Measurements from ENCODE around the gene FKBP9. TPM values are rescaled to one million over a fixed set of nuclear protein-coding genes. Genes with fewer than 3 reads are reported as not detected.
A peak's percentile ranks its signal among the peaks of the same experiment; 100 is the strongest.
"Not testable (repeated sequence)": the region's sequence is repeated elsewhere in the genome, so short reads cannot be mapped to it uniquely, and the experiment has no call there.

FKBP9 gene
- total RNA-seq, 1 experiment from 2014 or later = 170 TPM

- H3K36me3 ChIP-seq, H3K9me3 ChIP-seq, H3K27me3 ChIP-seq, H3K4me3 ChIP-seq: not testable (repeated sequence)
- peak; percentile 46 for DNase-seq
Observed at GRCh38 chr7:32991068-32991585, 33.9 kb downstream of the FKBP9 start.

- not testable (repeated sequence) for H3K36me3 ChIP-seq, DNase-seq, H3K27me3 ChIP-seq, H3K9me3 ChIP-seq, H3K4me3 ChIP-seq
Observed at GRCh38 chr7:32991975-32992700, 34.9 kb downstream of the FKBP9 start.

GRCh38 chr7:32992750-32993149 lies 35.5 kb downstream of the FKBP9 start:
- not testable (repeated sequence) for DNase-seq, H3K36me3 ChIP-seq, H3K4me3 ChIP-seq, H3K27me3 ChIP-seq, H3K9me3 ChIP-seq

GRCh38 chr7:32997956-32998355 lies 40.7 kb downstream of the FKBP9 start:
- H3K27me3 ChIP-seq, H3K9me3 ChIP-seq, H3K36me3 ChIP-seq, DNase-seq, H3K4me3 ChIP-seq: not testable (repeated sequence)

DNA sequence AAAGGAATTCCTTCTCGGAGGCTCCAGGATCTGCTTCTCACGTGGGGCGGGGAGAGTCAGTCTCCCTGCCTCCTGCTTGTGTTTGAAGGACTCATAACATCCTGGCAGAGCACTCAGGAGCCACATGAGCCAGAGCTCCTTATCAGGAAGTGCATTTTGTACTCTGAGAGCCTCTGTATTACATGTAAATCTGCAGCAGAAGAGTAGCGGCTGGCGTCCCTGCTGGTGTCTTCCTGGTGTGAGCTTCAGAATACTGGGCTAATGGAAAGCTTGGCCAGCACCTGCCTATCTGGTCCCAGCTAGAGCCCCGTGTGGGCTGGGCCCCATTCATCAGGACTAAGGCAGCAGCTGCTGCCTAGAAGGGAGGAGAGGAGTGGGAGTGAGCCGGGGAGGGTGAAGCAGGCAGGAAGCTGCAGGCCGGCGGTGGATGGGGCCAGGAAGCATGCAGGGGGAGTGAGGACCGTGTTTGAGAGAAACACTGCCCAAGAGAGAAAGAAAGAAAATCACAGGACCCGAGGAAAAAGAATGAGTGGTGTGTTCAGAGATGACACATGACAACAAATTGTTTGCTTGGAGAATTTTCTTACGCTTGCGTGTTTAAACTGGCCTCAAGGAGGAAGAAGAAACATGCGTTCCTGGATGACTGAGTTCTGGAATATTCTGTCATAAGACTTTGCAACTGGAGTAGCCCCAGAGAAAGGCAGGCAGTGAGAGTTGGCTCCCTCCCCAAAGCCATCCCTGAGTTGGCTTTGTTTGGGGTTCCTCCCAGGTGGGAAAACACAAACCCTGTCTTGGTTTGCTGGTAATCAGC lies 41.3 kb downstream of the FKBP9 start:
- H3K27me3 ChIP-seq, H3K4me3 ChIP-seq, DNase-seq, H3K36me3 ChIP-seq, H3K9me3 ChIP-seq: not testable (repeated sequence)

GRCh38 chr7:32999380-32999779 lies 42.1 kb downstream of the FKBP9 start:
- H3K4me3 ChIP-seq, DNase-seq, H3K9me3 ChIP-seq: not testable (repeated sequence)

DNA sequence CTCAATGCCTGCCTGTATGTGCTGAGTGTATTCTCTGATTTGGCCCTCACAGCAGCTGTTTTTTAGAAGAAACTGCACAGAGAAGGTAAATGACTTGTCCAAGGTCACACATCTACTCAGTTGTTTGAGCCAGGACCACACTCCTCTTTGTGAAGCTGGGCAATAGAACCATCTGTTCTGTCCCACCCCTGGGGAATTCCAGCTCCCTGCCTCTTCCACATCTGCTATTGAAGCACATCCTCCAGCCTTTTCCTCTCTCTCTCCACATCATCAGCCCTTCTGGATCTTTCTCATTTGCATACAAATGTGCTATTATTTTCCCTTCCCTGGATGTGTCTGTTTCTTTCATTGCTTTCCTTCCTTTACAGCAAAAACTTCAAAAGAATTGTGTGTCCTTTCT lies 45.9 kb downstream of the FKBP9 start:
- not testable (repeated sequence) for DNase-seq, H3K9me3 ChIP-seq, H3K4me3 ChIP-seq, H3K36me3 ChIP-seq, H3K27me3 ChIP-seq

More at GRCh38 chr7:32999380-32999779, 42.1 kb downstream of the FKBP9 start:
- not testable (repeated sequence) for H3K36me3 ChIP-seq, H3K27me3 ChIP-seq

DNA sequence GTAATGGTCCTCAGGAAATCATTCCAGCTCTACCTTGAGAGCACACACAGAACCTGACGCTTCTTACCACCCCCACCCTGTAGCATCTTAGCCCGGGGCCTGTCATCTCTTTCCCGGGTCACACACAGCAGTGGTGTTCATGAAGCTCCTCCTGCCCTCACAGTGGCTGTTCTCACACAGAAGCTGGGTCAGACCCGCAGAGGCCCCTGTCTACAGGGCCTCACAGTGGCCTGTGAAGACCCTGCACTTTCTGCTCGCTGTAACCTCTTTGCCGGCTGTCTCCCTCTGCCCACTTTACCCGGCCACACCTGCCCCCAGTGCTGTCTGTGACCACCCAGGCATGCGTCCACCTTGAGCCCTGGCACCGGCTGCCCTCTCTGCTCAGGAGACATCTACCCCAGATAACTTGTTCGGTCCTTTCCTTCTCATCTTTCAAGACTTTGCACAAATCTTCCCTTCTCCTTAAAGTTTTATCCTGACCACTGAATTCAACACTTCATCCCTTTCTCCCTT lies 46.9 kb downstream of the FKBP9 start:
- H3K36me3 ChIP-seq, DNase-seq, H3K9me3 ChIP-seq, H3K27me3 ChIP-seq, H3K4me3 ChIP-seq: not testable (repeated sequence)

DNA sequence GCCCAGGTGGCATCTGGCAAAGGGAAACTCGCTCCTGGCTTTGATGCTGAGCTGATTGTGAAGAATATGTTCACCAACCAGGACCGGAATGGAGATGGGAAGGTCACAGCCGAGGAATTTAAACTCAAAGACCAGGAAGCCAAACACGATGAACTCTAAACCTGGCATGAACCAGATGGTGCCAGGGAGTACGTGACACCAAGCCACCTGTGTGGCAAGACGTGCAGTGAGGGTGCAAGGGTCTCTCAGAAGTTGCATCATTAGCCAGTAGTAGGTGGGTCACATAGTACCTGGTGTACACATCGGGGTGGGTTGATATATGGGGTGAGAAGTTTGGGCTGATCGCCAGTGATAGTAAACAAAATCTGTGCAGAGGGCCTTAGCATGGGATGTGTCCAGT lies 48.0 kb downstream of the FKBP9 start:
- not testable (repeated sequence) for H3K36me3 ChIP-seq, H3K4me3 ChIP-seq, H3K9me3 ChIP-seq, DNase-seq, H3K27me3 ChIP-seq

GRCh38 chr7:33005690-33006089 lies 48.5 kb downstream of the FKBP9 start:
- DNase-seq, H3K36me3 ChIP-seq, H3K4me3 ChIP-seq, H3K27me3 ChIP-seq, H3K9me3 ChIP-seq: not testable (repeated sequence)

DNA sequence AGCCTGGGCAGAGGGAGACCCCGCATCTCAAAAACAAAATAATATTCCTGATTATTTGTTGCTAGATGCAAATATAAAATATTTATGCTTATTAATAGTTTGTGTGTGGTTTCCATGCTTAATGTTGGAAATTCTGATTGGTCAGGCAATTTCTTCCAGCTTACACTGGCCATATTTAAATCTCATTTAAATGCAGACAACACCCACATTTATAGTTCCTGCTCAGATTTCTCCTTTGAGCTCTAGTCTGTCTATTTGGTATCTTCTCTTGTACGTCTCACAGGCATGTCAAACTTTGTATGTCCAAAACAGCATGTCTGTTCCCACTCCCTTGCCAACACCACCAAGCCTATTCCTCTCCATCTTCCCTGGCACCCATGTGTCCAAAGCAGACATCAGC lies 52.5 kb downstream of the FKBP9 start:
- H3K4me3 ChIP-seq = no peak overlapping the region

GRCh38 chr7:33012364-33012763 lies 55.1 kb downstream of the FKBP9 start:
- Histone ChIP-seq H3K9me3 (no peaks in the 10 kb centered on the region), H3K36me3 (peaks cover 18% of the 10 kb centered on the region), H3K27me3 (no peaks in the 10 kb centered on the region), H3K4me3 (no peak overlapping the region)
- DNase-seq = no peak

More for the DNA sequence above, 52.5 kb downstream of the FKBP9 start:
- DNase-seq = no peak
- Histone ChIP-seq H3K9me3 (no peaks in the 10 kb centered on the region), H3K27me3 (no peaks in the 10 kb centered on the region), H3K36me3 (peaks cover 16% of the 10 kb centered on the region)

DNA sequence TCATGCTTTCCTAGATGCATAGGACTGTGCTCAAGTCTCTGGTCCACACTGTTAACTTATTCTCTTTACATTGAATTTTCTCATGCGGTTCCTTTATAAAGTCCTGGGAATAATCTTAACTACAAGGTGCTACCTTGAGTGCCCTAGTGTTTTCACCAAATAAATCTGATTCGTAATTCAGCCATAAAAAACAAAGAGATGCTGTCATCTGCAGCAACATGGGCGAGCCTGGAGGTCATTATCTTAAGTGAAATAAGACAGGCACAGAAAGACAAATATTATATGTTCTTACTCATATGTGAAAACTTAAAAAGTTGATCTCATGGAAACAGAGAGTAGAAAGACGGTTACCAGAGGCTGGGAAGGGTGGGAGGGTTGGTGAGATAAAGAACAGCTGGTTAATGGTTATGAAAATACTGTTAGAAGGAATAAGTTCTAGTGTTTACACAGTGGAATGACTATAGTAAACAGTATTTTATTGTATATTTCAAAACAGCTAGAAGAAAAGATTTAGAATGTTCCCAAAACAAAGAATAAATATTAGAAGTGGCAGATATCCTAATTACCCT lies 67.0 kb downstream of the FKBP9 start:
- Histone ChIP-seq H3K27me3 (no peaks in the 10 kb centered on the region), H3K36me3 (peaks cover 56% of the 10 kb centered on the region), H3K4me3 (no peak overlapping the region), H3K9me3 (no peaks in the 10 kb centered on the region)
- no peak for DNase-seq

- H3K36me3 ChIP-seq = peaks cover 16% of the 10 kb centered on the region
- no peak overlapping the region for H3K4me3 ChIP-seq
- H3K9me3 ChIP-seq = no peaks in the 10 kb centered on the region
- H3K27me3 ChIP-seq = no peaks in the 10 kb centered on the region
- no peak for DNase-seq
Observed at GRCh38 chr7:33035776-33036175, 78.5 kb downstream of the FKBP9 start.

GRCh38 chr7:33038639-33039038 lies 81.4 kb downstream of the FKBP9 start:
- no peaks in the 10 kb centered on the region for H3K9me3 ChIP-seq
- DNase-seq = no peak
- peaks cover 9% of the 10 kb centered on the region for H3K36me3 ChIP-seq
- no peaks in the 10 kb centered on the region for H3K27me3 ChIP-seq
- H3K4me3 ChIP-seq = no peak overlapping the region

DNA sequence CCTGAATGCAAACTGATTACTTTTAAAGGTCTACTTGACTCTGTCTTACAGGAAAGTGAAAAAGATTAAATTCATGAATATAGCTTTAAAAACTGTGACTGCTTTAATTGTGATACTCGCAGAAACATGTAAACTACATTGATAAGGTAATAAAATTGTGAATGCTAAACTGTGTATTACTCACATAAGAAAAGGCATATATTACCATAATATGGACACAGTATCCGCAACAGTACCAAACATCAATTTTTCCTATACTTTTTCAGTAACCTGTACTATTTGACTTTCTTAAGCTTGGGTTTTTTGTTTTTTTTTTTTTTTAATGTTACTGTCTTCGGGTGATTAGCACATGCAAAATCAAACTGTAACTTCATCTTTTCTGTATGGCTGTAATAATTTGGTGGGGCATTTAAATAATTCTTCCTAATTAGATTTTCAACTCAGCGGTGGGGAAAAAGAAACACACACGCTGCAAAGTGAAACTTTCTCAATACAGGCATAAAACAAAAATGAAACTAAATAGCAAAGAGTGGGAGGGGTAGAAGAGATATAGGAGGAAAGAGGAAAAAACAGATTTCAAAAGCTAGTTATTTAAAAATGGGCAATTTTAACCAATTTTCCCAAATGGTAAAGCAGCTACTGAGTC lies 82.1 kb downstream of the FKBP9 start:
- peak overlapping the region; percentile 47 for H3K4me3 ChIP-seq
- H3K36me3 ChIP-seq = peaks cover 9% of the 10 kb centered on the region
- H3K27me3 ChIP-seq = no peaks in the 10 kb centered on the region
- H3K9me3 ChIP-seq = no peaks in the 10 kb centered on the region
- no peak for DNase-seq

GRCh38 chr7:33039903-33040292 lies 82.7 kb downstream of the FKBP9 start:
- H3K36me3 ChIP-seq = peaks cover 4% of the 10 kb centered on the region
- peak overlapping the region; percentile 47 for H3K4me3 ChIP-seq
- no peak for DNase-seq
- H3K9me3 ChIP-seq = no peaks in the 10 kb centered on the region
- no peaks in the 10 kb centered on the region for H3K27me3 ChIP-seq

All from MG63 (cell line).